ENCODE measurements around the gene MAPK11. TPM values are rescaled to one million over a fixed set of nuclear protein-coding genes. Genes with fewer than 3 reads are reported as not detected.
A peak's percentile ranks its signal among the peaks of the same experiment; 100 is the strongest.

Gene MAPK11
- total and polyA plus RNA-seq, 2 donors from 2014 or later: 11.4 to 18.3 TPM

DNA sequence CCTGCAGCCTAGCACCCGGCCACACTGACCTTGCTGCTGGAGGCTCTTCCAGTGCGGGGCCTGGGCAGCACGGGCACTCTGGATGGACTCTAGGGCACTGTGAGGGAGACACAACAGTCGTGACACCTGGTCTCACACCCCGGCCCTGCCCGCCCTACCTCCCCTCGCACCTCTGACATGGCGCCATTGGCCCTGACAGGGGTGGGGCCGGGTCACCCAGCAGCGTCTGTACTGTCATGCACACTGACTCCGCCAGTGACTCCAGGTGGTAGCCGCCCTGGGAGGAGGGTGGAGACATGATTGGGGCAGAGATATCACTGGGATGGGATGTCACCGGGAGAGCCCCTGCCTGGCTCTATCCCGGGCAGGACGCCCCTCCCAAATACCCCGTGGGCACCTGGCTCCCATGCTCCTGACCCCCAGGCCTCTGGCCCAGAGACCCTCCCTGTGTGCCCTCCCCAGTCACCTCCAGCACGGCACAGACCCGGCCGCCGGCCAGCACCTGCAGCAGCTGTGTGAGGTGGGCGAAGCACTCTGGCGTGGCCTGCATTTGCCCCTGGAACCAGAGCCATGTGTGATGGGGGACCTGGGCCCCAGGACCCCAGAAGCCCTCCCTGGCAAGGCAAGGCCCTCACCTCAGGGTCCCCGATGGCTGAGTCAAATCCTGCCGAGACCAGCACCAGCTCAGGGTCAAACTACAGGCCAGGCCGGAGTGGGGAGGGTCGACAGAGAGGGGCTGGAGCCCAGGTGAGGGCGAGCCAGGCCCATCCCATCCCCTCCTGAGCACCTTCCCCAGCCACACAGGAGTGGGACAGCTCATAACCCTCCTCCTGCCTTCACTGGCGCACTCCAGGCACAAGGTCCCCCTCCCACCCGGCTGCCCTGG, 21.7 kb downstream of the MAPK11 start:
- Histone ChIP-seq H3K4me3 (ENCODE audit: low read length in 3 of 3) (no peak overlapping the region), H3K27ac (ENCODE audit: low read depth in 2 of 2, low read length in 2 of 2) (no peak overlapping the region), H3K9me3 (ENCODE audit: control insufficient read depth in 2 of 3, insufficient read depth in 1 of 3, low read length in 3 of 3) (no peaks in the 10 kb centered on the region), H3K9ac (ENCODE audit: low read length in 3 of 3) (no peak overlapping the region), H3K27me3 (ENCODE audit: control insufficient read depth, insufficient read depth, low read length) (no peaks in the 10 kb centered on the region), H3K36me3 (ENCODE audit: control insufficient read depth in 2 of 3, insufficient read depth in 3 of 3, low read length in 3 of 3) (peaks cover 0 to 10% (median 0%) of the 10 kb centered on the region in 3 donors), H3K4me1 (ENCODE audit: control insufficient read depth in 2 of 3, insufficient read depth in 2 of 3, low read depth in 1 of 3, low read length in 3 of 3) (peaks cover 0 to 37% (median 7%) of the 10 kb centered on the region in 3 donors)
- TF ChIP-seq, protein P1, sequence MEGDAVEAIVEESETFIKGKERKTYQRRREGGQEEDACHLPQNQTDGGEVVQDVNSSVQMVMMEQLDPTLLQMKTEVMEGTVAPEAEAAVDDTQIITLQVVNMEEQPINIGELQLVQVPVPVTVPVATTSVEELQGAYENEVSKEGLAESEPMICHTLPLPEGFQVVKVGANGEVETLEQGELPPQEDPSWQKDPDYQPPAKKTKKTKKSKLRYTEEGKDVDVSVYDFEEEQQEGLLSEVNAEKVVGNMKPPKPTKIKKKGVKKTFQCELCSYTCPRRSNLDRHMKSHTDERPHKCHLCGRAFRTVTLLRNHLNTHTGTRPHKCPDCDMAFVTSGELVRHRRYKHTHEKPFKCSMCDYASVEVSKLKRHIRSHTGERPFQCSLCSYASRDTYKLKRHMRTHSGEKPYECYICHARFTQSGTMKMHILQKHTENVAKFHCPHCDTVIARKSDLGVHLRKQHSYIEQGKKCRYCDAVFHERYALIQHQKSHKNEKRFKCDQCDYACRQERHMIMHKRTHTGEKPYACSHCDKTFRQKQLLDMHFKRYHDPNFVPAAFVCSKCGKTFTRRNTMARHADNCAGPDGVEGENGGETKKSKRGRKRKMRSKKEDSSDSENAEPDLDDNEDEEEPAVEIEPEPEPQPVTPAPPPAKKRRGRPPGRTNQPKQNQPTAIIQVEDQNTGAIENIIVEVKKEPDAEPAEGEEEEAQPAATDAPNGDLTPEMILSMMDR (IDR thresholded peaks at IDR 0.05; ENCODE audit: borderline replicate concordance, extremely low read depth, insufficient read depth): no peak
- FAIRE-seq (no peak), DNase-seq (peak in 1 of 5 donors; percentile 56)
- intact Hi-C loops (cut with DNase I): no loop called here

DNA sequence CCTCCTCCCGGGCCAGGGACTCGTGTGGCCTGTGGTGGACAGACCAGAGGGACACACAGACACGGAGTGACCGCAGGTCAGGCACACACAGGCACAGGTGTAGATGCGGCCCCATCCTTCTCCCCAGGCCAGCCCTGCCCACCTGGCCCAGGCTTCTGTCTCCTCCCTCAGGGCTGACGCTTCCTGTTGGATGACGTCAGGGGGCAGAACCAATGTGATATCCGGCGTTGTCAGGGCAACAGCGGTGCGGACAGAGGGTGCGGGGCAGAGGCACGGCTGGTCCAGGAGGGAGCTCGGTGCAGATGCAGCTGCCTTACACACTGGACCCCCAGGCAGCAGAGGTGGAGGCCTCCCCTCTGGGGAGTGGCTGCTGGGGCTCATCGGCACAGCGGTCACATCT, 22.4 kb downstream of the MAPK11 start:
- H3K9me3 ChIP-seq (ENCODE audit: control insufficient read depth in 2 of 3, insufficient read depth in 1 of 3, low read length in 3 of 3): no peaks in the 10 kb centered on the region
- intact Hi-C loops (cut with DNase I): no loop called here
- H3K4me3 ChIP-seq (ENCODE audit: low read length in 3 of 3): no peak overlapping the region
- H3K9ac ChIP-seq (ENCODE audit: low read length in 3 of 3): no peak overlapping the region
- DNase-seq (peak; percentile 71 to 85 (median 83)), FAIRE-seq (no peak)
- H3K27ac ChIP-seq (ENCODE audit: low read depth in 2 of 2, low read length in 2 of 2): no peak overlapping the region
- H3K27me3 ChIP-seq (ENCODE audit: control insufficient read depth, insufficient read depth, low read length): no peaks in the 10 kb centered on the region
- H3K36me3 ChIP-seq (ENCODE audit: control insufficient read depth in 2 of 3, insufficient read depth in 3 of 3, low read length in 3 of 3): peaks cover 0 to 10% (median 0%) of the 10 kb centered on the region in 3 donors
- TF ChIP-seq, protein P1 (IDR thresholded peaks at IDR 0.05; ENCODE audit: borderline replicate concordance, extremely low read depth, insufficient read depth): no peak
- H3K4me1 ChIP-seq (ENCODE audit: control insufficient read depth in 2 of 3, insufficient read depth in 2 of 3, low read depth in 1 of 3, low read length in 3 of 3): peaks cover 0 to 39% (median 7%) of the 10 kb centered on the region in 3 donors

DNA sequence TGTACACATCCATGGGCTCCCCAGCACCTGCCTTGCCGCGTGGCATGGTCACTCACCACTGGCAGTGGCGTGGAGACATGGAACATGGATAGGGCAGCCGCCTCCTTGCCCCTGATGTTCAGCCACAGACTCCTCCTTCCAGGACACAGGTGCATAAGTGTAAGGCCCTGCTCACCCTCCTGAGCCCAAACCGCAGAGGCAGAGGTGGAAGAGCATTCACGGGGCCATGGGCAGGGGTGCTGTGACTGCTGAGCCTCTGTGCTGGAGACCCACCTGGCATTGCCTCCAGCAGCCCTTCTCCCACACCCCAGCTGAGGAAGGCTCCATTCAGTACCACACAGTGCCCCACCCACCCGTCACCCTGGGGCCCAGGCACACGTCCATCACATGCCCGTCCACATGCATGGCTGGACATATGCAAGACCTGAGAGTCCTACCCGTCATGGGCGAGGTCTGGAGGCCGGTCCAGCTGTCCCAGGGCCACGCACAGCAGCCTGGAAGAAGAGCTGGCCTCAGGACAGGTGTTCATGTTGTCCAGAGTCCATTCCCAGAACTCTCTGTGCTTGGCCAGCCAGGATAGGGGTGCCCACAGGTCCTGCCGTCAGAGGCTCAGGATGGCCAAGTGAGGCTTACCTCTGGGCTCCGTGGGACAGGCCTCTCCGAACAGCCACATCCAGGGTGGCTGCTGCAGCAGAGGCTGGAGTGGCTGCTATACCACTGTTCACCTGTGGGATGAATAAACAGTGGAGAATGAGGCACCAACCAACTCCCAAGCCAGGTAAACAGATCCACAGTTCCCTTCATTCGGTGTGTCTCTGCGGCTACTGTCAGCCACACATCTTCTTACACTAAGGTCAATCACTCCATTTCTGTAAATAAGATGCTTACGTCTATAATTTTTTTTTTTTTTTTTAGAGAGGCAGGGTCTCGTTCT, 23.7 kb downstream of the MAPK11 start:
- no peaks in the 10 kb centered on the region for H3K27me3 ChIP-seq (ENCODE audit: control insufficient read depth, insufficient read depth, low read length)
- no peak overlapping the region for H3K27ac ChIP-seq (ENCODE audit: low read depth in 2 of 2, low read length in 2 of 2)
- peak in 1 of 5 donors; percentile 53 for DNase-seq
- H3K4me1 ChIP-seq (ENCODE audit: control insufficient read depth in 2 of 3, insufficient read depth in 2 of 3, low read depth in 1 of 3, low read length in 3 of 3): peaks cover 4 to 43% (median 14%) of the 10 kb centered on the region in 3 donors
- no peaks in the 10 kb centered on the region for H3K9me3 ChIP-seq (ENCODE audit: control insufficient read depth in 2 of 3, insufficient read depth in 1 of 3, low read length in 3 of 3)
- intact Hi-C loops (cut with DNase I): no loop called here
- H3K9ac ChIP-seq (ENCODE audit: low read length in 3 of 3): no peak overlapping the region
- no peak for FAIRE-seq
- H3K36me3 ChIP-seq (ENCODE audit: control insufficient read depth in 2 of 3, insufficient read depth in 3 of 3, low read length in 3 of 3): peaks cover 0 to 10% (median 0%) of the 10 kb centered on the region in 3 donors
- H3K4me3 ChIP-seq (ENCODE audit: low read length in 3 of 3): no peak overlapping the region
- TF ChIP-seq, protein P1 (IDR thresholded peaks at IDR 0.05; ENCODE audit: borderline replicate concordance, extremely low read depth, insufficient read depth): peak; percentile 1

All from kidney (tissue), 14 donors.